ENCODE data around the gene TADA2A. TPM values are rescaled to one million over a fixed set of nuclear protein-coding genes. Genes with fewer than 3 reads are reported as not detected.

TADA2A gene
- polyA plus RNA-seq, 2 donors: 6.2 to 6.7 TPM

GRCh38 chr17:37527249-37527851 is 120.7 kb downstream of the TADA2A start:
- Histone ChIP-seq H3K36me3 (ENCODE audit: control insufficient read depth in 2 of 2, insufficient read depth in 2 of 2, low read length in 1 of 2) (peaks cover 9 to 12% of the 10 kb centered on the region in 2 donors), H3K4me3 (ENCODE audit: low read depth in 1 of 2, low read length in 2 of 2) (no peak overlapping the region), H3K4me1 (ENCODE audit: control insufficient read depth in 2 of 2, insufficient read depth in 2 of 2, low read length in 1 of 2) (no peaks in the 10 kb centered on the region), H3K27me3 (ENCODE audit: control insufficient read depth in 1 of 2, insufficient read depth in 2 of 2, low read length in 2 of 2) (no peaks in the 10 kb centered on the region), H3K27ac (ENCODE audit: low read depth in 2 of 2, low read length in 1 of 2) (no peak overlapping the region), H3K9me3 (ENCODE audit: control insufficient read depth in 2 of 2, insufficient read depth in 1 of 2, low read depth in 1 of 2, low read length in 1 of 2) (no peaks in the 10 kb centered on the region)
- 69 to 72% methylated on average over 5 of the region's 5 CpGs for WGBS, 2 donors

Other genes with a start within 250 kb of the TADA2A start
- gene C17orf78, start 30.9 kb upstream of the TADA2A start, polyA plus RNA-seq: not detected
- 10 to 100 TPM; 20.0 to 25.4 TPM for gene ACACA, start 50 bp upstream of the TADA2A start, polyA plus RNA-seq
- 10 to 100 TPM; 13.2 to 31.5 TPM for gene DUSP14, start 83.0 kb downstream of the TADA2A start, polyA plus RNA-seq
- 1 to 10 TPM; 7.6 to 8.2 TPM for gene SYNRG, start 202.5 kb downstream of the TADA2A start, polyA plus RNA-seq
- 10 to 100 TPM; 10.4 to 12.6 TPM for gene DDX52, start 236.6 kb downstream of the TADA2A start, polyA plus RNA-seq

Measured in esophagus (tissue), 2 donors.